Measurements from ENCODE around the gene TNS3.

- TF ChIP-seq CTCF (IDR thresholded peaks at IDR 0.05; ENCODE audit: low read depth, low read length, poor library complexity, severe bottlenecking) = no peak
- TF ChIP-seq EZH2phosphoT487 (IDR thresholded peaks at IDR 0.05; ENCODE audit: borderline replicate concordance, low read length) = no peak
Measured at GRCh38 chr7:47470567-47471357, 111.1 kb downstream of the TNS3 start.

Data from DOHH2 (cell line).